Right renal pelvis (tissue), 4 donors: ENCODE results near the gene NKAIN2. TPM values are rescaled to one million over a fixed set of nuclear protein-coding genes. Genes with fewer than 3 reads are reported as not detected.
"Not testable (repeated sequence)": the region's sequence is repeated elsewhere in the genome, so short reads cannot be mapped to it uniquely, and the experiment has no call there.

ENCODE experiments used
- DNase-seq, 4 donors: peaks; one replicate each; pipeline ENCODE4 v3.0.0-alpha.2; 2013; ENCODE audit warnings: low read depth in 4 of 4, low spot score in 3 of 4, missing footprints in 1 of 4
- polyA plus RNA-seq, 4 donors: library from polyadenylated mRNA; unstranded; fragments of 120-200 nt; gene quantifications; one replicate each; pipeline ENCODE4 v1.2.1, GENCODE V29; 2013; ENCODE audit not compliant: insufficient read length in 4 of 4

The NKAIN2 gene
- polyA plus RNA-seq, 4 donors, result 16.1 to 34.6 (median 23.6) TPM

DNA sequence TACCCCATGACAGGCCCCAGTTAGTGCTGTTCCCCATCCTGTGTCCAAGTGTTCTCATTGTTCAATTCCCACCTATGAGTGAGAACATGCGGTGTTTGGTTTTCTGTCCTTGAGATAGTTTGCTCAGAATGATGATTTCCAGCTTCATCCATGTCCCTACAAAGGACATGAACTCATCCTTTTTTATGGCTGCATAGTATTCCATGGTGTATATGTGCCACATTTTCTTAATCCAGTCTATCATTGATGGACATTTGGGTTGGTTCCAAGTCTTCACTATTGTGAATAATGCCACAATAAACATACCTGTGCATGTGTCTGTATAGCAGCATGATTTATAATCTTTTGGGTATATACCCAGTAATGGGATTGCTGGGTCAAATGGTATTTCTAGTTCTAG, 218.4 kb downstream of the NKAIN2 start:
- not testable (repeated sequence) for DNase-seq

DNA sequence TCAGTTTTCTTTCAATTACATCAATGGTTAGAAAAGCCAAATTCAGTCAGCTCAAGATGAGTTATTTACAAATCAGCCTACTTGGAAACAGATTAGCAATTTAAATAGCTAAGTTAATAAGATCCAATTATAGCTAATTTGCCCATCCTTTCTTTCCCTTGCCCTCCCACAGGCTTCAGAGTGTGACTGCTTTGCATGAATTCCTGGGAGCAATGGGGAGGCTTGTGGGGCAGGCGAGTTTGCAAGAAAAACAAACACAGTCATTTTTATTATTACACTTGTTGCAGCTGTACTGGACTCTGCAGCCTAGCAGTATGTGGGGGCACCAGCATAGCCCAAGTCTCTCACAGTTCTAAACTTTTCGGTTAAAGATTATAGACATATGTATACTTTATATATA, 219.0 kb downstream of the NKAIN2 start:
- no peak for DNase-seq

DNA sequence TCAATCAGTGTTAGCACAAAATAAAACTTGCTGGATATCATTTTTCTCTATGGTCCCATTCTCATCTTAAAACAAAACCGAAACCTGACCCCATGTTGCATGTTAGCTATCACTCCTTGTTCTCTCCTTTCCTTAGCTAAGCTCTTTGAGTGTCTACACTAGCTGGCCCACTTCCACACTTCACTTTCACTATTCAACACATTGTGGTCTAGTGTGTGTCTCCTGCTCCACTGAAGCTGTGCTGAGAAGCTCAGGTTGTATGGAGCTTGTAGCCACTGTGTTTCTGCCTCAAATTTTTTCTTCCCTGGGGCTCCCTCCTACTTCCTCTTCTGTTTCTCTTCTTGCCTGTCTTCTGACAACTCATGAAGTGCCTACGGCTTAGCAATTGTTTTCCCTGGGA, 223.0 kb downstream of the NKAIN2 start:
- DNase-seq, result no peak

DNA sequence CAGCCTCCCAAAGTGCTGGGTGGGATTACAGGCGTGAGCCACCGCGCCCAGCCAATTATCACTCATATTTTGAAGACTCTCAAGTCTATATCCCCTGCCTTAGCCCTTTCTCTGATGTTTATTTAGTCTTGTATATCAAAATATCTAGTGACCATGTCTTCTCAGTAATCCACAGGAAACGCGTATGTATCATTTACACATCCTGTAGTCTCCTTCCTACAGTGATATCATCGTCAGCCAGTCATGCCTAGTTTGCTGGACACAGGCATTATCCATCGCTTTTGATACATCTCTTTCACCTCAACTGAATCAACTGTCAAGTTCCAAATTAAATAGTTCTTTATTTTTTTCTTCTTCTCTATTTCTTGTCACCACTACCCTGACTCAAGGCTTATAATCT, 223.7 kb downstream of the NKAIN2 start:
- no peak for DNase-seq

DNA sequence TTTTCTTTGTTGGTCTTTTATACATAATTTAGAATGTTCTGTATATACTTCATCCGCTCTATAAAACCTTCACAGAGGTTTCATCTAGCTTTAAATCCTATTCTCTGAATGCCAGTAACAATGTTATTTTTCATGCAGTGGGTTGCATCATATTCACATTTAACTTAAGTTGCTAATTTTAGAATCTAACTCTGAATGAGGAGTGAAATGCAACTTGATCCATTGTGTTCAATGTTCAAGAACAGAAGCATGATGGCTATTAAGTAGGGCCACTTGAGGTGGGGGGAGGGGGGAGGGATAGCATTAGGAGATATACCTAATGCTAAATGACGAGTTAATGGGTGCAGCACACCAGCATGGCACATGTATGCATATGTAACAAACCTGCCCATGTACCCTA, 224.5 kb downstream of the NKAIN2 start:
- DNase-seq, result no peak

DNA sequence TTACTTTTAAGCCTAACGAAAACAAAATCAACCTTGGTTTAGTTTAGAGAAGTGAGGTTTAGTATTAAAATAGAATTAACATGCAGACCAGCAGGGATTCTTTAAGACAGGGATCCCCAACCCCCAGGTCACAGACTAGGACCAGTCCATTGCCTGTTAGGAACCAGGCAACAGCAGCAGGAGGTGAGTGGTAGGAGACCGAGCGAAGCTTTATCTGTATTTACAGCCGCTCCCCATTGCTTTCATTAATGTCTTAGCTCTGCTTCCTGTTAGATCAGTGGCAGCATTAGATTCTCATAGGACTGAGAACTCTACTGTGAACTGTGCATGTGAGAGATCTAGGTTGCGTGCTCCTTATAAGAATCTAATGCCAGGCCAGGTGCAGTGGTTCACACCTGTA, 225.9 kb downstream of the NKAIN2 start:
- DNase-seq, result no peak

DNA sequence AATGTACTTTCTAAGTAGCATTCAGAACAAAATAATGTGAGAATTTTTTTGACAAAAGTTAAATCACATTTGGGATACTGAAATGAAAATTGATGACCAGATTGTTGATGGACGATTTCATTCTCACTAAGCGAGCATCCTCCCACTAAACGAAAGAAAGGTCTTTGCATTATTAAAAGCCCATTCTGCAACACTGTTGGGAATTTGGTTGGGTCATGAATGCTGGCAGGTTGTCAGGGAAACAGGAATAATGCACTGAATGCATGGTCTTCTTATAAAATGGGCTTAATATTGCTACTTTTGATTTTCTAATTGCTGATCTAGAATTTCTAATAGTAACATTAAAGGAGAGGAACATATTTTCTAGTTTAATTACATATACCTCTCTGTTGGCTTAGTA, 229.8 kb downstream of the NKAIN2 start:
- no peak for DNase-seq

DNA sequence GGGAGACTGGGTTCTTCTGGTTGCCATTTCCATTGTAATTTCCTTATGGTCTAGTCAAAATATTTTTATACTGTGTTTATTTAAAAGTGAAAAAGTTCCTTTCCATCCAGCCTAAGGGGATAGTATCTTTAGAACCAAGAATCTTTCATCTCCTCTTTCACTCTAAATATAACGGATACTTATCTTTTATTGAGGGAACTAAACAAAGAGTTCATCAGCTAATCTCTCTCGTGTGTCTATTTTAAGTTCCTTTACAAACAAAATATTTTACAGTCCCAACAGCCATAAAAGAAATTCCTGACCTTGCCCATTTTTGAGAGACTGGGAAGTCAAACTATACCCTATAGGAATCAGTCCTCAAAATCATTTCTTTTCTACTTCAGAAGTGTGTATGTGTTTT, 232.7 kb downstream of the NKAIN2 start:
- no peak for DNase-seq

DNA sequence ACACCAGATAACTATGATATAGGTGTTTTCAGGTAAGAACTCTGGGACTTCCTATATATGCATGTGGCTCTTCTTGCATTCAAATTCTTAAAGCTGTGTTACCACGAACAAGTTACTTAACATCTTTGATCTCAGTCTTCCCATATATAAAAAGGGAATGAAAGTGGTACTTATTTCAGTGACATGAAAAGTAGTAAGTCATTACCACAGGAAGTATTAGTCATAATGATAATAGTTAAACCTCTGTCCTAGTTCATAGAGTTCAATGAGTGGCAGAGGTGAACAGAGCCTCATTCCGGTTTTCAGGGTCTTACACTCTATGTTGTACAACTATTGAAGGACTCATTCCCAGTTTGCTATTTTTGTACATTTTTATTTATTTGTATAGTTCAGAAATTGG, 237.0 kb downstream of the NKAIN2 start:
- DNase-seq, result no peak

DNA sequence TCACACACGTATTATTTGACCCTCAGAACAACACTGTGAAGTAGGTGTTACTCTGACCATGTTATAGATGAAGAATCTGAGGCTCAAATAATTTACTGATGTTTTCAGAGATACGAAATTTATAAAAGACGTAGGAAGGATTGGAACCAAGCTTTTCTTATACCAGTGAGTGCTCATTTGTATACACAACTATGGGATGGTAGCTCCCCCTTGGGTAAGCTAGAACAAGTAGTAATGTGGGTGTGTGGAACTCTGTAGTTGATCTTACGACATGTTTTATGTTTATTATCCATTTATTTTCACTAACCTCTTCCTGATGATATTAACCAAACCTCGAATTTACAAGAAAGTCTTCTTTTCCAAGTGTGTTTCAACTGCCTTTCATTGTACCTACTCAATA, 248.5 kb downstream of the NKAIN2 start:
- DNase-seq, result no peak

DNA sequence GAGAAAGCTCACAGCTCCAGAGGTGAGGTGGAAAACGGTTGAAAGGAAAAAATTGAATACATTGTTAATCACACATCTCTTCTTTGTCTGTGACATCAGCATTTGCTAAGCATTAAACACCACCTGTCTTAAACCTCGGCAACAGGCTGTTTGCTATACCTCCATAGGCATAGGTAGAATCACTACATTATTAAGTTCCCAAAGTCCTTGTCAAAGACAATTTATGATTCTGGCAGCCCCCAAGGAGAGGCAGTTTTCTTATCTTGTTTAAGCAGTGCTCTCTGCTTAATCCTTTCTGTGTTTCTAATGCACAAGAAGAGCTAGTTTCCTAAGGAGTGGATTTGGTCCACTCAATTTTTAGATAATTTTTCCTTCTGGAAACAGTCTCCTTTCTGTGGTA, 249.7 kb downstream of the NKAIN2 start:
- no peak for DNase-seq

DNA sequence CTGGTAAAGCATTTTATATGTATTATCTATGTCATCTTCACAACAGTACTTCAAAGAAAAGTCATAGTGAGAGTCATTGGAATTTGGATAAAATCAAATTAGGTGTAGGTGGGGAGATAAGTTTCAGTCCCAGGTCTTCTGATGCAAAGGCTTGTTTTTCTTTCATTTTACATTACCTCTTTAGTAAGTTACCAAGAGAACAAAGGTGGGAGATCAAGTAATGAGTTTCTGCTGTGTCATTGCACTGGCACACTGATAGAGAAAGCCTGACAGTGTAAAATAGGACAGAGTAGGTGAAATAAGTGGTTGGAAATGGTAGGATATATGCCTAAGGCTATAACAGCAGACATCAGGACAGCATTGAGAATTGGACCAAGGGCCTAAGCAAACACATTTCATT, 250.4 kb downstream of the NKAIN2 start:
- no peak for DNase-seq

DNA sequence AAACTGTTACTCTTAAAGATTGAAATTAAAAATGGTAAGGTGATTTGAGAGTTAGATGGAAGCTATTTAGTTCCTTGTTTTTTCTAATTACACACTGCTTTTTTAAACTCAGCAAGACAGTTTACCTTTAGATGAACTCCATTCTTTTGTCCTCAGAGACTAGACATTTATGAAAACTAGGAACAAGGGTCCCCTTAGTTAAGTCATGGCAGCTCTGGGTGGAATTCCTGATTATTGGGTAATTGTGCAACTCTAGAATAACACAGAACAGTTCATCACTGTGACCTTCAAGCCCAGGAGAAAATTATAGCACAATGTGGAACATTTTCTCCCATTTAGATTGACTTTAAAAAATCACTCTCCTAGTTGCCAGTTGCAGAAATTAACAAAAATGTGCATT, 251.7 kb downstream of the NKAIN2 start:
- no peak for DNase-seq

DNA sequence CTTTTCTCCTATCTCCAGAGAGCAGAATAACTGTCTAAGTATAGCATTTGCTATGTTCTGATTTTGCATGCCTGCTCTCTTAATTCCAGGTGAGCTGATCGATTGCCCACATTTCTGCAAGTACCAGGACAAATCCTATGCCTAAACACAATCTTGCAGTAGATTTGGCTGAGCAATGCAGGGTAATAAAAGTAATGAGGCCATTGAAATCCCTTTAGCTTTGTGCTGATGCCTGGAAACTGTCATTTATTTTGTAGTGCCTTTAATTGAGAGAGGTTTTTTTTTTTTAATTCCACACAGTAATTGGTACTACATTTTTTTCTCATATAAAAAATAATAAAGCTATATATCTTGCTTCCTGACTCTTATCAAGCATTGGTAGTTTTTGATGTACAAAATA, 252.3 kb downstream of the NKAIN2 start:
- DNase-seq, result no peak

DNA sequence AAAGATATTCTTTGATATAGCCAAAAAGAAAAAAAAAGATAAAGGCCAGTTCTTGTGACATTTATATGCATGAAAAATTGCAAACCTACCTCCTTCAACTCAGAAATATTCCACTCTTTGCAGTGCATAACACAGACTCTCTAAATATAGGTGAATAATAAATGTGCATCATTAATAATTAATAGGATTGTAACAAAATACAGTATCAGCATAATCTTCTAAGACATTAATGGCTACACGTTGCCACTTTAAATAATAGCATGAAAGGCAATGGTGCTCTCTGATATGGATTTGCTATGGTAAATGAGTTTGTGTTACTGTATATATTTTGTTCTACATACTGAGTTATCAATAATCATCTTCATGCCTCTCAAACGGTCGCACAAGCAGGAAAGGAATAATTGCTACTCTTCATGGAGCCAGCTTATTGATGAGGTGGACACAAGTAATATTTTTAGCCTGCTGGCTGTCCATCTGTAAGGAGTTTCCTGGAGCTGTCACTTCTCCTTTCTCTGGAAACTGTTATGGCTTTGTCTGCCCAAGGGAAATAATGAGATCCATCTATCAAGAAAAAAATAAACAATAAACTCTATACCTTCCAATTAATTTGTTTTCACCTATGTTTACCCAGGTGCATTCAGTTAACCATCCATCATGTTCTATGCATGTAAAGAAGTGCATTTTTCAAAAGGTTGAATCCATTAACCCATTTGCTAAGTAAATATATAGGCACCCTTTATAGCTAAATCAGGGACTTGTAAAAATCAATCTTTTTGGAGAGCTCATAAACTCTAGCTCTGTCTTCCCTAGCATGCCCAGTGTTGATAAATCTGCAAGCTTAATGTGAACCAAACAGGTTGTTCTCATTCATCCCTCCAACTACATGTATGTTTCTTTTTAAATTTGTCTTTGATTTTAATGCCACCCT, 253.0 kb downstream of the NKAIN2 start:
- DNase-seq, result no peak

DNA sequence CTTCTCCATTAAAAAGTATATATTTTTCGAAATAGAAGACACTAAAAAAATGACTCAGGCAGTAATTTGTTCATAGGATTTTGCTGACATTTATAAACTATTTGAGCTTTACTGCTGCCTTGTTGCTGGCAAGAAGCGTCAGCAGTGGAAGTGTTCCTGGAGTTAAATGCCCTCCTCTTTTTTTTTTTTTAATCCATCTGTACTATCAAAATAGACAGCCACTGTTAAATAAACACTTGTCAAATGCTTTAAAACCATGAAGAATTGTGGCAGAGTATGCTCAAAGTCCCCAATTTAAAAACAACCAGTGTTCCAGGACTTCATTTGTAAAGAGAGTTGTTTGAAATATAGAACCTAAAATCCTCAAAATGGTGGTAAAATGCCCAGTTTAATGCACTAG, 253.8 kb downstream of the NKAIN2 start:
- DNase-seq, result no peak

DNA sequence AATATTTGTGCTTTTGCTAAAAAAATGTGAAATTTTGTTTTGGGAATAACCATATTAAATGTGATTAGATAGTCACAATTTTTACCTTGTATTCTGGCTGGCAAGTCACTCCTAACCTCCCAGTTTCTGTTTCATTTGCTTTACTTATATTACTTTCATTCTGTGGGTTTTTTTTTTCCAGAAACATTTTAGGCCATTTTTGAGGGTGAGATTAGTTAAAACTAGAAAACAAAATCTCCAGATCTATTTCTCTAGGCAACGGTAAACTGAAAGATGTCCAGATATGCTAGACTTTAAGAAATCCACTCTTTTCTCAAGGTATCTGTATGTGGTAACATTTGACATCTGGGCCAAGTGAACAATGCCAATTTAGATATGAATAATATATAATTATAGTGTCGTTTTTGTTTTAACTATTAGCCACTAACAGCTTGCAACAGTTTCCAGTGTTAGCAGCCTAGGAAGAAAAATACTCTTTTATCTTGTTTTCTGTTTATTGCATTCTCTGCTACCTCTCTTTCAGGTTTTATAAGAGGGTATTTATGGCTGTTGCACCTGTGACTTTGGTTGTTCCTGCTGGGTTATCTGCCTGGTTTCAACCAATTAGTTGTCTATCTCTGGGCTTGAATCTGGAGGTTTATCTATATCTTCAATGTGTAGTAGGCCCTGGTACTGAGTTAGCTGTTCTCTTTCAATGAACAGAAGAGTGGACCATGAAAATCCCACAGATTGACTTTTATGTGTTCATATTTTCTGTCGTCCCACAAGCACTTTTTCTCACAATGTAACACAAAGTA, 260.9 kb downstream of the NKAIN2 start:
- DNase-seq, result no peak

DNA sequence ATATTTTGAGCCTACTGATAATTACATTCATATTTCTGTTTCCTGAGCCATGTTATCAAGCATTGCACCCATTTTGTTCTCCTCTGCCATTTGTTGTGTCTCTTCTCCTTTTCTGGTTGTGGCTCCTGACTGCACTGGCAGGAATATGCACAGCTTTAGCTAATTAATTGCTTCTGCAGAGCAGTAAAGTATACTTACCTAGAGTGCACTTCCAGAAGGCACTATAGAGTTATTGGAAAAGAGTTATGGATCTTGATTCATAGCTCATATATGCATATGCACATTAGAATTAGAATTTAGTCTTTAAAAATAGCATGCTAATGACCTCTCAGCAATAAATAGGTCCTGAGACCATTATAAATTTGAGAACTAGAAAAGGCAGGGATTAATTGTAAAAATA, 262.6 kb downstream of the NKAIN2 start:
- DNase-seq, result no peak

DNA sequence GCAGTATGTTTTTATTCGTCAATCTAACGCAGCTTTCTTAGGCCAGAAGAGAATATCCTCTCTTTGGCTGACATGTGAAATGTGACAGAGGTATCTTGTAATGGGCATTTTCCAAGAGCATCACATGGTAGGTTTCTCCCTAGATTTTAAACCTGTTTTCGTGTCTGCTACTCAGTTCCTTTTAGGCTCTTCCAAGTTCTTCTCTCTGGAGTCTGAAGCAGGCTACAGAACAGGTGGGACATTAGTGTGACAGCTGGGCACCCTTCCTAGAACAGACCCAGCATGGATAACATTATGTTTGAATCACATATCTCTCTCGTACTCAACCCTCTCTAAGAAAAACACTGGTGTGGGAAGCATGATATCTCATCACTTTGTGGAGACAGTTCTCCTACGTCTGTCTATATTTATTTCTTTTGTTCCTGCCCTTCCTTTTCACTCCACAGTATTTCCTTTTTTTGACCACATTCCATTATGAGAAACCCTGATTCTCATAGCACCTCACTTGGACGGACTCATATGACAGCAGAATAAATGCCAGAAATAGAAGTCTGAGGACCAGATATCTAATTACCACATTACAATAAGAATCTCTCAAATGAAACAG, 263.4 kb downstream of the NKAIN2 start:
- DNase-seq, result no peak

DNA sequence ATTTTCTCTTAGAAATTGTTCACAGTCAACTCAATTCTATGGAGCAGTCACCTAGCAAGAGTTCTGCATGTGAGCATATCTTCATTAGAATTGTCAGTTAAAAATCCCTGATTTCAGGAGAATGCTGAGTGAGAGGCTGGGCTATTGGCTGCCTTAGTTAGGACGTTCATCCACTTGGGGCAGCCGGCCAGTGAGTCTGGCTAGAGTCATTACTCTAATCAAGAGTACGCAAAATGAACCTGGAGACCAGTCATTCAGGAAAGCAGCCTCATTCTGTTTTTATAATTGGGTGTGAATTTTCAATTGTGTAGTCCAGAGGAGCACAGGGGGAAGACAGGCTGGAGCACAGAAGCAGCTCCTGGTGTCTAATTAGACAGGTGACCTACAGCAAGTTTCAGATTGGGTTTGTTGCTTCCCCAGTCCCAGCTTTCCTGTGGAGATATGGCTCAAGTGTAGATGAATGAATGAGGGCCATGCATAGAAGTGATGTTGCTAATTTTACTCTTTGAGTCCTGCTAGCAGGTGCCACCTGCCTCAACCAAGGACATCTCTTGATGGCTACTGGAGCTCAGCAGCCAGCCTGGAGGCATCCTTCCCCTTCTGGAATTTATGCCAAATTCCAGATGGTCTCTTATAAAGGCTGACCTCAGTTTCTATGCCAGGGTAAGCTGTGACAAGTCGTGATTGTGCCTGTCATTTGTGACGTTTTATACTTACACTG, 265.7 kb downstream of the NKAIN2 start:
- DNase-seq, result no peak

DNA sequence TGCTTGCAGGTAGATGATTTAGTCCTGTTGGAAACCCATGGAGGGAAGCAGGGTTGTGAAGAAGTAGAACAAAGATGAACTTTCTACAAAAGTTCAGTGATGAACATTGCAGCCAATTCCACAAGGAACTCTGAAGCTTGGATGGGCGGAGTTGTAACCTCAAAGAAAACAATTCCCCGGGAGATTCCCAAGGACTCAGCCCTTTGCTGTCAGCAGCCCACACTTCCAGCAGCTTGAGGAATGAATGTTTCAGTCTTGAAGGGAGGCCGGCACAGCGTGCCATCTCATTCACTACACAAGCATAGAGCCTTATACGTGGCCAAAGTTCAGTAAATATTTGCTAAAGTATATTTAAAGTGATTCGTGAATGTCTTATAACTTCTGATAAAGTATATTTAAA, 269.4 kb downstream of the NKAIN2 start:
- no peak for DNase-seq
